GM12875 (cell line): ENCODE measurements around the gene NAV2.

Experiments
- H3K4me3 ChIP-seq: one replicate; pipeline ENCODE4 v1.5.1; 2011; ENCODE audit warnings: low read depth, low read length, control low read depth
- TF ChIP-seq, protein P1 (sequence below): IDR thresholded peaks from 2 replicates; pipeline ENCODE4 v1.5.1; 2011; ENCODE audit warnings: low read depth, mild to moderate bottlenecking, control low read depth, inconsistent platforms, low read length, moderate library complexity, borderline replicate concordance; ENCODE audit not compliant: insufficient read depth

The NAV2 gene

DNA sequence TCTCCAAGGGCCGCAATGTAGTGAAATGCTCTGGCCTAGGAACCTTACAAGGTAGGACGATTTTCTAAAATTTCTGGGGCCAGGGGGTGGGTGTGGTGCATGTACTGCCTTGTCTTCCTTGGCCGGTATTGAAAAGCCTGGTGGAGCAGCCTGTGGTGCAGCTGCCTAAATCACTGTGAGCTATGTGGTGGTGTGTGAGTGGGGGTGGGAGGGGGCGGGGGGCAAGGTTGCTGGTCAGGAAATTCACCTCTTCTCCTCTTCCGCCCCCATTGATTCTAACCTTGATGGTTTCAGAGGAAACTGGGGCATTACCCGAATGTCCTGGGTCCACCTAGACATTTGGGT is 310.4 kb downstream of the NAV2 start:
- TF ChIP-seq, protein P1, sequence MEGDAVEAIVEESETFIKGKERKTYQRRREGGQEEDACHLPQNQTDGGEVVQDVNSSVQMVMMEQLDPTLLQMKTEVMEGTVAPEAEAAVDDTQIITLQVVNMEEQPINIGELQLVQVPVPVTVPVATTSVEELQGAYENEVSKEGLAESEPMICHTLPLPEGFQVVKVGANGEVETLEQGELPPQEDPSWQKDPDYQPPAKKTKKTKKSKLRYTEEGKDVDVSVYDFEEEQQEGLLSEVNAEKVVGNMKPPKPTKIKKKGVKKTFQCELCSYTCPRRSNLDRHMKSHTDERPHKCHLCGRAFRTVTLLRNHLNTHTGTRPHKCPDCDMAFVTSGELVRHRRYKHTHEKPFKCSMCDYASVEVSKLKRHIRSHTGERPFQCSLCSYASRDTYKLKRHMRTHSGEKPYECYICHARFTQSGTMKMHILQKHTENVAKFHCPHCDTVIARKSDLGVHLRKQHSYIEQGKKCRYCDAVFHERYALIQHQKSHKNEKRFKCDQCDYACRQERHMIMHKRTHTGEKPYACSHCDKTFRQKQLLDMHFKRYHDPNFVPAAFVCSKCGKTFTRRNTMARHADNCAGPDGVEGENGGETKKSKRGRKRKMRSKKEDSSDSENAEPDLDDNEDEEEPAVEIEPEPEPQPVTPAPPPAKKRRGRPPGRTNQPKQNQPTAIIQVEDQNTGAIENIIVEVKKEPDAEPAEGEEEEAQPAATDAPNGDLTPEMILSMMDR = no peak
- no peak overlapping the region for H3K4me3 ChIP-seq

DNA sequence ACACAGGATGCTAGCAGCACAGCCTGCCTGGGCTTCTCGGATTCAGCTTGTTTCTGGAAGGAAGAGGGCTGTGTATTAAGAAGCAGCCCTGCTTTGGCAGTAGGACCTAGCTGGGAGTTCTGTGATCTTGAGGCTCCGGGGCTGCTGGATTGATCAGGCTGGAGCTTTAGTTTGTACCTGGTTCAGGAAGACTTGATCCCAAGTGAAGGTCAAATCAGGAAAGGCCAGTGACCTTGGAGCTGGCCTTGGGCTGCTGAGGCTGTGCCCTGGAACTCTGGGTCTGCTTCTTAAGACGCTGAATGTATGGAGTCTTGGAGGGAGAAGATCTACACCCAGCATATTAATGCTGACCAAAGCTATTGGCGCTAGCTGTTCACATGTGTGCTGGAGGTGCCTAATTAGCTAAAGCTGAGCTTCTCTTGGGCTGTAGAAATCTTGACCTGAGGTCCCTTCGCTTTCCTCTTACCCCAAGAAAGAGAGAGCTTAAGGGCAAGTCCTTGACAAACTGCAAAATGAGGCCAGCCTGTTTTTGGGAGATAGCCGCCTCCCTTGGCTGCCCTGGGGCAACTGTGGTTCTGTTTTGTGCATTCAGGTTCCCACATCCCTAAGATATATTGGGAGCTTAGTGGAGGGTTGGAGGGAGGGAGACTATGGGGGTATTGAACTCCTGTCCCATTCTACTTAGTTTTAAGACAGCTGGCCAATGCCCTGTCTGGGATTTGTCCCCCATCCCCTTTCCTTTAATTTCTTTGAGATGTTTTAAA is 311.7 kb downstream of the NAV2 start:
- no peak overlapping the region for H3K4me3 ChIP-seq
- TF ChIP-seq, protein P1 = no peak

DNA sequence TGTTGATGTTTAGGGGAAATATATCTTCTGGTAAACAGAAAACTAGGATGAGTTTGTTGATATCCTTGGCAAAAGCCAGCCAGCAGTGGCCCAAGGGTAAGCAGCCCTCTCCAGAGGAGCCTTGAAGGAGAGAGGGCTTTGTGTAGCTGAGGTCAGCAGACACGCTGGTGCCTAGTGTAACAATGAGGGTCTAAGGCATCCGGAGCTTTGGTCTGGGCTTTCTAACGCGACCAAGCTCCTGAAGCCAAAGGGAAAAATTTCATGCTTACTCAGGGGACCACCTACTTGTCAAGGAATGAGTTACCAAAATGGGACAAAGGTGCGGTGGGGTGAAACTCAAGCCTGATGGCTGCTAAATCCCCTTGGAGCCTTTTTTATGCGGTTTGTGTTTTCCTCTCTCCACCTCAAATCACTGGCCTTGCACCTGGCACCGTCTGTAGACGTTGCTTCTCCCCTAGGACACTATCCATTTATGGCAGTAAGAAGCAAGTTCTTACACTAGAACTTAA is 312.7 kb downstream of the NAV2 start:
- H3K4me3 ChIP-seq = no peak overlapping the region
- TF ChIP-seq, protein P1 = no peak

DNA sequence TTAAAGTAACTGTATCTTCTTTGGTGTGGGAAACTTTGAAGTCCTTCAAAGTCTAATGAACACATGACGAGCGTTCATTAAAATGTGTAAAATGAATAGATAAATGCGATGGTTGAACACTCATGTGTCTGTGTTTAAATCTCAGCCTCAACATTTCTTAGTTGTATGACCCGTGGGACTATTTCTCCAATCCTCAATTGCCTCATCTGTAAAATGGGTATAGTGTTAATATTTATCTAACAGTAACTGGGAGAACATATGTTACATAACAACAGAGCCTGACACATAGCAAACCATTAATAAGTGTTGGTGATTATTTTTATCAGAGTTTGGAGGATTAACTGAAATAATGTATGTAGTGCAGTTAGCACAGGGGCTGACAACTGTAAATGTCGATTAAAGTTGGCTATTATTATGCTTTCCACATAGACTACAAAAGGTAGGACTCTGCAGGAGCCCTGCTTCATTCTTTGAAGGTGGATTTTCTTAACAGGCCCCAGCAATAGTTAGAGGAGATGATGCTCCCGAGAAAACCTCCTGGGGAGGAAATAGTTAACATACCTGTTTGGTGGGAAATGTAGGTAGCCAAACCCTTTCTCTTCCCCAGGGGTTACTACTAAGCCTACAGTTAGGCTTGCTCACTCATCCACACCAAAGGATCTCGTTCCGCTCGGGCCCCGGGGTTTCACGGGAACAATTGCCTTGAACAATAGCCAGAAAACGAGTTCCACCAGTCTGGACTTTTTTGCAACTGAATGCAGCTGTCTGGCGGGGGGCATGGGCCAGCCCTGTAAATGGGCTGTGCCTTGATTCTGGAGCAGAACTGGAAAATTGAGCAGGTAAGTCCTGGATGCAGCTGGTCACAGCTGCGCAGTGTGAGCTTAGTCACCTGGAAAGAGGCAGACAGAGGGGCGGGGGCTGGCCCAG is 314.3 kb downstream of the NAV2 start:
- TF ChIP-seq, protein P1 = no peak
- no peak overlapping the region for H3K4me3 ChIP-seq

DNA sequence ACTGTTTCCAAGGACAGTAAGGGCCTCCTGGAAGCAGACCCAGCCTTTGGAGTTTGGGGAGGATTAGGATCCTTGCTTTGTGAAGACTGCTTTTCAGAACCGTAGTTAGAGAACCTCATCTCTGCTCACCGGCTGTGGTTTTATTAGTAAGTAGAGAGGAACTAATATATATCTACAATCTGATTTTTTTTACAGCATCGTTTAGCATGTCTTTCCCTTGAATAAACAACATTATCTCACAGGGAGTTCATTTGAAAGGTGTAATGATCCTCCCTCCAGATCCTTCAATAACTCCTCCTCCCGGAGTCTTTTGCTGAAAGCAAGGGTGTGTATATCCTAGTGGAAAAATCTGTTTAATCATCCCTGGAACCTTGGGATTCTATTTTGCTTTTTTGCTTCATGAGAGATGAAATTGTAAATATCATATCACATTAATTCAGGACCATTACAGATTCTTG is 314.9 kb downstream of the NAV2 start:
- TF ChIP-seq, protein P1 = no peak
- no peak overlapping the region for H3K4me3 ChIP-seq

DNA sequence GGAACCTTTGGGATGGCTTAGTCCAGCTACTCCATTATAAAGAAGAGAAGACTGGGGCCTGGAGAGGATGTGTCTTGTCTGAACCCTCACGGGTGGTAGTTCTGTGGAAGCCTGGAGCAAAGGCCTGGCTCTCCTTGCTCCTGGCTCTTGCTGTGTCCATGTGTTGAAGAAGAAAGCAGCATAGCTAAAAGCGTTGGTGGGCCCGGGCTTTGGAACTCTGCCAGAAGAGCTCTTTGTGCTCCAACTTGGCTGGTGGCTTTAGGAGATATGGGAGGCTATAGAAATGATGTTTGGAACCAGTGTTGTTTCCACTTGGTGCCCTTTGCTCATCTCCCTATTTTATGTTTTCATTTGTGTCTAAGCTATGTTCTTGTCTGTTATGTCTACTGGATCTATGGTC is 316.6 kb downstream of the NAV2 start:
- H3K4me3 ChIP-seq = no peak overlapping the region
- TF ChIP-seq, protein P1 = no peak
